Measurements from ENCODE around the gene ACAP2. TPM values are rescaled to one million over a fixed set of nuclear protein-coding genes. Genes with fewer than 3 reads are reported as not detected.
A peak's percentile ranks its signal among the peaks of the same experiment; 100 is the strongest.

The ACAP2 gene
- total RNA-seq, 2 experiments from 2014 or later, result 43.9 to 80.7 TPM

GRCh38 chr3:195270079-195270816, 172.6 kb downstream of the ACAP2 start:
- no TSS peak for BruUV-seq (replicated peaks)

GRCh38 chr3:195269375-195270078, 173.3 kb downstream of the ACAP2 start:
- H3K4me1 ChIP-seq (ENCODE audit: insufficient read depth, low read length, poor library complexity, severe bottlenecking), result peaks cover 24% of the 10 kb centered on the region
- intact Hi-C loops (cut with micrococcal nuclease; ENCODE audit: unreplicated experiment), result loop anchor here (2.0 kb wide), 1 partner anchor 645 kb away; no protein-coding TSS in a partner anchor
- peak; percentile 12 for DNase-seq (ENCODE audit: low spot score)
- ChIA-PET POLR2A (interaction anchor here (0.6 to 2.1 kb wide), 8 partner anchors 9 to 578 kb away, joined by 3 to 7 read pairs (median 4); no protein-coding TSS in a partner anchor), CTCF (ENCODE audit: unreplicated experiment) (interaction anchor here (0.7 kb wide), 1 partner anchor 251 kb away, joined by 3 read pairs; no protein-coding TSS in a partner anchor)
- H3K27ac ChIP-seq (ENCODE audit: low read depth, low read length, poor library complexity, severe bottlenecking), result no peak overlapping the region
- no peaks in the 10 kb centered on the region for H3K9me2 ChIP-seq (ENCODE audit: insufficient read depth, low read length)
- H3K36me3 ChIP-seq (ENCODE audit: insufficient read depth, low read length), result peaks cover 20% of the 10 kb centered on the region
- peak overlapping the region; percentile 89 for H3K4me2 ChIP-seq (ENCODE audit: low read length)
- H4K20me1 ChIP-seq (ENCODE audit: insufficient read depth, low read length), result peaks cover 9% of the 10 kb centered on the region; the same call in 1 of the 2 replicates
- no peak overlapping the region for H2AFZ ChIP-seq (ENCODE audit: low read length)
- TF ChIP-seq CTCF (conservative IDR thresholded peaks at IDR 0.05; ENCODE audit: low read length), result no peak
- no peak for TF ChIP-seq EZH2phosphoT487 (IDR thresholded peaks at IDR 0.05; ENCODE audit: borderline replicate concordance, low read depth, low read length)
- peak overlapping the region; percentile 79 for H3K4me3 ChIP-seq (ENCODE audit: low read depth, low read length, poor library complexity, severe bottlenecking)
- no peaks in the 10 kb centered on the region for H3K9me3 ChIP-seq (ENCODE audit: low read length)
- peaks cover 19% of the 10 kb centered on the region for H3K79me2 ChIP-seq (ENCODE audit: insufficient read depth, low read depth, low read length)
- TSS peak; percentile 19 for BruUV-seq (replicated peaks)

More at GRCh38 chr3:195270079-195270816, 172.6 kb downstream of the ACAP2 start:
- Histone ChIP-seq H3K4me1 (ENCODE audit: insufficient read depth, low read length, poor library complexity, severe bottlenecking) (peaks cover 24% of the 10 kb centered on the region), H3K27ac (ENCODE audit: low read depth, low read length, poor library complexity, severe bottlenecking) (peak overlapping the region; percentile 77), H3K4me3 (ENCODE audit: low read depth, low read length, poor library complexity, severe bottlenecking) (peak overlapping the region; percentile 79), H4K20me1 (ENCODE audit: insufficient read depth, low read length) (peaks cover 9% of the 10 kb centered on the region; the same call in 1 of the 2 replicates), H3K79me2 (ENCODE audit: insufficient read depth, low read depth, low read length) (peaks cover 19% of the 10 kb centered on the region), H2AFZ (ENCODE audit: low read length) (peak overlapping the region; percentile 91; the same call in 1 of the 2 replicates), H3K9me2 (ENCODE audit: insufficient read depth, low read length) (no peaks in the 10 kb centered on the region), H3K36me3 (ENCODE audit: insufficient read depth, low read length) (peaks cover 20% of the 10 kb centered on the region), H3K9me3 (ENCODE audit: low read length) (no peaks in the 10 kb centered on the region), H3K4me2 (ENCODE audit: low read length) (peak overlapping the region; percentile 89)
- CTCF ChIA-PET (ENCODE audit: unreplicated experiment), result interaction anchor here (0.6 to 1.9 kb wide), 7 partner anchors 8 to 850 kb away, joined by 3 to 8 read pairs (median 4); no protein-coding TSS in a partner anchor
- POLR2A ChIA-PET, result interaction anchor here (0.6 to 2.1 kb wide), 14 partner anchors 8 to 599 kb away, joined by 3 to 8 read pairs (median 4); partner anchors contain the start of gene PPP1R2
- intact Hi-C loops (cut with micrococcal nuclease; ENCODE audit: unreplicated experiment), result loop anchor here (2.0 kb wide), 1 partner anchor 645 kb away; no protein-coding TSS in a partner anchor
- TF ChIP-seq EZH2phosphoT487 (IDR thresholded peaks at IDR 0.05; ENCODE audit: borderline replicate concordance, low read depth, low read length), result no peak
- peak; percentile 57 for DNase-seq (ENCODE audit: low spot score)

Data from OCI-LY7 (cell line).